T-helper 9 cell (primary cell): ENCODE data around the gene HSPA2.
"Not testable (repeated sequence)": the region's sequence is repeated elsewhere in the genome, so short reads cannot be mapped to it uniquely, and the experiment has no call there.

Experiments used
- DNase-seq: peaks from one replicate; pipeline ENCODE4 v3.0.0-alpha.2; 2020

The HSPA2 gene

DNA sequence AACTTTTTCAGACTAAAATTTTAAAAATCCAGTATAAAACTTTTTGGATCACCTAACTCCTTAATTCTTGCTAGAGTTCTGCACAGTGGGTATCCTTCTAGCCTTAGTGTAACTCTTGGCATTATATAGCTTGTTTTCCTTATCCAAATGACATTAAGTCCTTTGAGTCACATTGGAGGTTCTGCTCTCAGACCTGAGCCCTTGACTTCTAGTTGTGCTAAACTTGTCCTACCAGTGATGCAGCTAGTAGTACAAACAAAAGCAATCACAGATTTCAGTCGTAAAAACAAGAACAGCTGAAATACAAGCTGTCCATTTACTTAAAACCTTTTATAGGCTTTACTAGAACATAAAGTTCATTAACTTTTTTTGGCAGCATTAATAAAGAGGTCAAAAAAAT is 25.5 kb upstream of the HSPA2 start:
- no peak for DNase-seq

DNA sequence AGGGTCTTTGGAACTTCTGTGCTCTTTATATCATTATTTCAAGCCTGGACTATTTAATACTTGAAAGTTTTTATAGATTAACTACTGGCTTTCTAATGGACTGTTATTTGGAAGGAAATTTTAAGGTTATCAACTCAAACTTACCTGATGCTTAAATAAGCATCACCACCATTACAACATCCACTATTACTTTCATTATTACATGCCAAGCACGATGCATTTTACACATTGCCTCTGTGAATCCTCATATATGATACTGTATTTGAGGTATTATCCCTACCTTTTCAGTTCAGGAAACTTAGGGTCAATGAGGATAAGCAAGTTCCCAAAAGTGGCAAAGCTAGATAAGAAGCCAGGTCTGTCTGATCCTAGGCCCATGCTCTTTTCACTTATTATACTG is 23.6 kb upstream of the HSPA2 start:
- no peak for DNase-seq

DNA sequence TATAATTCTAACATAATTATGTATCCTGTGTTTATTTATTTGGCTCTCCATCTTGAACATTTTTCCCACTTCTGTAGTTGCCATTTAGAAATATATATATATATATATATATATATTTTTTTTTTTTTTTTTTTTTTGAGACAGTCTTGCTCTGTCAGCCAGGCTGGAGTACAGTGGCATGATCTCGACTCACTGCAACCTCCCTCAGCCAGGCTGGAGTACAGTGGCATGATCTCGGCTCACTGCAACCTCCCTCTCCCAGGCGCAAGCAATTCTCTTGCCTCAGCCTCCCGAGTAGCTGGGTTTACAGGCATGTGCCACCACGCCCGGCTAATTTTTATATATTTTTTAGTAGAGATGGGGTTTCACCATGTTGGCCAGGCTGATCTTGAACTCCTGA is 22.9 kb upstream of the HSPA2 start:
- not testable (repeated sequence) for DNase-seq

DNA sequence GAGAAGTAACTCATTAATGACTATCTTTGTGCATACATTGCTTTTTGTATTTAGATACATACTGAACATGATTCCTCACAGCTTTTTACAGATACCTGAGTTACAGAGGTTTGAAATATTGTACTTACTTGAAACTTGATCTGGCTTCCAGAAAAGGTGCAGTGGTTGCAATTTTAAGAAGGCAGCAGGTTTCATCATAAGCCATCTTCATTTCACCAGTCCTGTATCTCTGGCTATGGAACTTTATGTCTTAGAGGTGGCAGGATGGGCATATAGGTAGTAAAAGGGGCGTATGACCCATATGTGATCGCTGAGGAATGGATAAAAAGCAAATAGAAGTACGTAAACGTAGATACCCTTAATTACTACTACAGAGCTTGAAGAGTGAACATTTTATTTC is 22.3 kb upstream of the HSPA2 start:
- DNase-seq, result no peak

DNA sequence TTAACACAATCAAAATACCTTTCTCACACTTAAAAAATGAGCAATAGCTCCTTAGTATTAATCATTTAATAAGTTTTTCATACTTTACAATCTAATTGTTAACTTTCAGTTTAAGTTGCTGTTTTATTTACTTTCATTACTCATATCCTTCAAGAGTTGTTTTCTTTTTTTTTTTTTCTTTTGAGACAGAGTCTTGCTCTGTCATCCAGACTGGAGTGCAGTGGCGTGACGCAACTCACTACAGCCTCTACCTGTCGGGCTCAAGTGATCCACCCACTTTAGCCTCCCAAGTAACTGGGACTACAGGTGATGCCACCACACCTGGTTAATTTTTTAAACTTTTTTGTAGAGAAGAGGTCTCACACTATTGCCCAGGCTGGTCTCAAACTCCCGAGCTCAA is 19.8 kb upstream of the HSPA2 start:
- no peak for DNase-seq

DNA sequence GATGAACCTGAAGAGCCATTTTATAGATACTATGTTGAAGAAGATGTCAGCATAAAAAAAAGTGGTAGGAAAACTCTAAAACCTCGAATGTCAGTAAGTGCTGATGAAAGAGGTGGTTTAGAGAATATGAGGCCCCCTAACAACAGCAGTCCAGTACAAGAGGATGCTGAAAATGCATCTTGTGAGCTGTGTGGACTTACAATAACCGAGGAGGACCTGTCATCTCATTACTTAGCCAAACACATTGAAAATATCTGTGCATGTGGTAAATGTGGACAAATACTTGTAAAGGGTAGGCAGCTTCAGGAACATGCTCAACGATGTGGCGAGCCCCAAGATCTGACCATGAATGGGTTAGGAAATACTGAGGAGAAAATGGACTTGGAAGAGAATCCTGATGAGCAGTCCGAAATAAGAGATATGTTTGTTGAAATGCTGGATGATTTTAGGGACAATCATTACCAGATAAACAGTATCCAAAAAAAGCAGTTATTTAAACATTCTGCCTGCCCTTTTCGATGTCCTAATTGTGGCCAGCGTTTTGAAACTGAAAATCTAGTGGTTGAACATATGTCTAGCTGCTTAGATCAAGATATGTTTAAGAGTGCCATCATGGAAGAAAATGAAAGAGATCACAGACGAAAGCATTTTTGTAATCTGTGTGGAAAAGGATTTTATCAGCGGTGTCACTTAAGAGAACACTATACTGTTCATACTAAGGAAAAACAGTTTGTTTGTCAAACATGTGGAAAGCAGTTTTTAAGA is 17.8 kb upstream of the HSPA2 start:
- no peak for DNase-seq

DNA sequence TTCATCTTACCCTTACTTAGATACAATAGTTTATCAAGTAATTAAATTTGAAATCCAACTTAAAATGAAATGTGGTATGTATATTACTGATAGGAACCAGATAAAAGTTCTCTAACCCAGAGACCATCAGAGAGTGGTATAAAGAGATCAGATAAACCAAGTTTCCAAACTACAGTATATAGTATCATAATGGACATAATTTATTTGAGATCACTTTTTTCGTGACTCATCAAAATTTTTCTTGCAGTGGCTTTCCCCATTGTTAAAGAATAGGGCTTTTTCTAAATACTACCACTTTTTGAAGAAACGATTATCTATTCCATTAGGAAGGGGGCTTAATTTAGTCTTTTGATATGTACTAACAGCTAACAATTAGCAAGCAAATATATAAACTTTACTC is 15.2 kb upstream of the HSPA2 start:
- DNase-seq, result no peak

DNA sequence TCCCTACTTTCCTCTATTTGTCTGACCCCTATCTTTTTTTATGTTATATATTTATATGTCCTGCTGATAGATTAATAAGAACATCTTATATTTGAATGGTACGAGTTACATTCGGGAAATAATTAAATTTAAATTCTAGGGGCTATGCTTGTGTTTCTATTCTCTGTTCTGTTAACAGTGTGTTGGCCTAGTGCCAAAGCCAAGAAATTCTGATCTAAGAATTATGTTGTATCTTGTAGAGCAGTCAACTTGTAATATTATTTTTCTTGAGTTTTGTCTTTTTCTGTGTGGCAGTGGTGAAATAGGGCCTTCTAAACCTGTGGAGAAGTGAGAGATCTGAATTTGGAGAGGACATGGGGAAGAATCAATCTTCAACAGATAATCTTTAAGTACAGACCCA is 9.0 kb upstream of the HSPA2 start:
- no peak for DNase-seq

DNA sequence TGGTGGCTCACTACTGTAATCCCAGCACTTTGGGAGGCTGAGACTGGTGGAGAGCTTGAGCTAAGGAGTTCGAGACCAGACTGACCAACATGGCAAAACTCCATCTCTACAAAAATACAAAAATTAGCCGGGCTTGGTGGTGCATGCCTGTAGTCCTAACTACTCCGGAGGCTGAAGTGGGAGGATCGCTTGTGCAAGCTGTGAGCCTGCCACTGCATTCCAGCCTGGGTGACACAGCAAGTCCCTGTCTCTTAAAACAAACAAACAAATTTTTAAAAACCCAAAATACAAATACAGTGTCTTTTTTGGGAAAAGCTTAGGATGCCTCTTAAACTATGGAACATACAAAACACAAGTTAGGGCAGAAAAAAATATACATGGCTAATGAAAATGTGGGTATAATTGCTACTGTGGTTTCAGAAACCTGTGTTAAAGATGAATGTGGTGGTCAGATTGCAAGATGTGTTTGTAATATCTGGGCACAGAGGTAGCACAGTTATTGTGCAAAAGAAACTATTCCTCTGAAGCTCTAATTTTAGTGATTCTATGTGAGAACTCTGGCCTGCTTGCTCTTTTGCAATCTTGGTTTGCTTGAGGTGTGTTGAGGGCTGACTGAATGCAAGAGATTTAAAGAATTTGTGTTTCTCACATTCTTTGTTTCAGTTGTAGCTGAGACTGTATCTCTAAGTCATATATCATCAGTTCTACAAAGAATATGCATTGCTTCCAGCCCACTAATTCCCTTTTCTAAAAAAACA is 3.9 kb upstream of the HSPA2 start:
- DNase-seq, result no peak

DNA sequence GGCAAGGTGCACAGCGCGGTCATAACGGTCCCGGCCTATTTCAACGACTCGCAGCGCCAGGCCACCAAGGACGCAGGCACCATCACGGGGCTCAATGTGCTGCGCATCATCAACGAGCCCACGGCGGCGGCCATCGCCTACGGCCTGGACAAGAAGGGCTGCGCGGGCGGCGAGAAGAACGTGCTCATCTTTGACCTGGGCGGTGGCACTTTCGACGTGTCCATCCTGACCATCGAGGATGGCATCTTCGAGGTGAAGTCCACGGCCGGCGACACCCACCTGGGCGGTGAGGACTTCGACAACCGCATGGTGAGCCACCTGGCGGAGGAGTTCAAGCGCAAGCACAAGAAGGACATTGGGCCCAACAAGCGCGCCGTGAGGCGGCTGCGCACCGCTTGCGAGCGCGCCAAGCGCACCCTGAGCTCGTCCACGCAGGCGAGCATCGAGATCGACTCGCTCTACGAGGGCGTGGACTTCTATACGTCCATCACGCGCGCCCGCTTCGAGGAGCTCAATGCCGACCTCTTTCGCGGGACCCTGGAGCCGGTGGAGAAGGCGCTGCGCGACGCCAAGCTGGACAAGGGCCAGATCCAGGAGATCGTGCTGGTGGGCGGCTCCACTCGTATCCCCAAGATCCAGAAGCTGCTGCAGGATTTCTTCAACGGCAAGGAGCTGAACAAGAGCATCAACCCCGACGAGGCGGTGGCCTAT is 875 bp downstream of the HSPA2 start:
- DNase-seq, result peak; percentile 3

DNA sequence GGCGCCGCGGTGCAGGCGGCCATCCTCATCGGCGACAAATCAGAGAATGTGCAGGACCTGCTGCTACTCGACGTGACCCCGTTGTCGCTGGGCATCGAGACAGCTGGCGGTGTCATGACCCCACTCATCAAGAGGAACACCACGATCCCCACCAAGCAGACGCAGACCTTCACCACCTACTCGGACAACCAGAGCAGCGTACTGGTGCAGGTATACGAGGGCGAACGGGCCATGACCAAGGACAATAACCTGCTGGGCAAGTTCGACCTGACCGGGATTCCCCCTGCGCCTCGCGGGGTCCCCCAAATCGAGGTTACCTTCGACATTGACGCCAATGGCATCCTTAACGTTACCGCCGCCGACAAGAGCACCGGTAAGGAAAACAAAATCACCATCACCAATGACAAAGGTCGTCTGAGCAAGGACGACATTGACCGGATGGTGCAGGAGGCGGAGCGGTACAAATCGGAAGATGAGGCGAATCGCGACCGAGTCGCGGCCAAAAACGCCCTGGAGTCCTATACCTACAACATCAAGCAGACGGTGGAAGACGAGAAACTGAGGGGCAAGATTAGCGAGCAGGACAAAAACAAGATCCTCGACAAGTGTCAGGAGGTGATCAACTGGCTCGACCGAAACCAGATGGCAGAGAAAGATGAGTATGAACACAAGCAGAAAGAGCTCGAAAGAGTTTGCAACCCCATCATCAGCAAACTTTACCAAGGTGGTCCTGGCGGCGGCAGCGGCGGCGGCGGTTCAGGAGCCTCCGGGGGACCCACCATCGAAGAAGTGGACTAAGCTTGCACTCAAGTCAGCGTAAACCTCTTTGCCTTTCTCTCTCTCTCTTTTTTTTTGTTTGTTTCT is 1.7 kb downstream of the HSPA2 start:
- no peak for DNase-seq

DNA sequence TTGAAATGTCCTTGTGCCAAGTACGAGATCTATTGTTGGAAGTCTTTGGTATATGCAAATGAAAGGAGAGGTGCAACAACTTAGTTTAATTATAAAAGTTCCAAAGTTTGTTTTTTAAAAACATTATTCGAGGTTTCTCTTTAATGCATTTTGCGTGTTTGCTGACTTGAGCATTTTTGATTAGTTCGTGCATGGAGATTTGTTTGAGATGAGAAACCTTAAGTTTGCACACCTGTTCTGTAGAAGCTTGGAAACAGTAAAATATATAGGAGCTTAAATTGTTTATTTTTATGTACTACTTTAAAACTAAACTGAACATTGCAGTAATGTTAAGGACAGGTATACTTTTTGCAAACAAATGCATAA is 2.3 kb downstream of the HSPA2 start:
- DNase-seq, result no peak

DNA sequence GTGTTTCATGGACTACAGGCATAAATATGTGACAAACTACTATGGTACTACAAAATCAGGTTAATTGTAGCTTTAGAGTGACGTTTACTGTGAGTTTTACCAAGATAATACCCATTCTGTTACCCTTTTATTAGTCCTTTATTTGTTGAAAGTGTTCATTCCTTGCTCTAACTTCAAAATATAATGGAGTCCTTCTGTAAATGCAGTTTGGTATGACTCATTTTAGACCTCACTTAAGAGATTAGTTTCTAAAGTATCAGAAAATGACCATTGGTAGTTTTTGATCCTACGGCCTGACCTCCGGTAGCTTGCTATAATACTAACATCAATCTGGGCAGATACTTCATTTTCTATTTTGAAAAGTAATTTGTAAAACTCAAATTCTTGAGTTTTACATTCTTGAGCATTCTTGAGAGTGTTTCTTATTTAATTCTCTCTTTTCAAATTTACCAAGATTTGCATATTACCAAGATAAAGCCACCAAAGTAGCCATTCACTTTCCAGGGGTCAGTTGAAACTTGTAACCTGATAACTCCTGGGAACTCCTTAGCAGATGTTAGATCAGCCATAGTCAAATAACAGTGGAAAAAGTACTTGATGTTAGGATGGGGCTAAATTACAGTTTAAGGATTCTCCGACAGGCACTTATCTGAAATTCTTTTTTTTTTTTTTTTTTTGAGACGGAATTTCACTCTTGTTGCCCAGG is 4.2 kb downstream of the HSPA2 start:
- no peak for DNase-seq

DNA sequence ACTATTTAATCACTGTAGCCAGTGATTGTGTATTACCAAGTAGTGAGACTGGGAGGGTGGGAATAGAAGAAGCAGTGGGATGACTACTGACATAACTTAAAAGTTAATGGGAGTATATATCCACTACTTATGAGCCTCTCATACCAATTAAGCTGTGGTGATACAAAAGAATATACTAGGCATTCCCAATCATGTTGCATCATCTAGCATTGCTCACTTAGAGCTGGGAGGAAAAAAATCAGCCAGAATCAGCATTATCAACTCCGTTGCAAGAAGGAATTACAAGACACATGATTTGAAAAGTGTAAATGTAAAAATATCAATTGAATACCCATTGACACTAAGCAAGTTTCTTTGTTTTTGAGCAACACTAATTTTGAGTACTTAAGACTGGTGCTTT is 8.5 kb downstream of the HSPA2 start:
- DNase-seq, result no peak

DNA sequence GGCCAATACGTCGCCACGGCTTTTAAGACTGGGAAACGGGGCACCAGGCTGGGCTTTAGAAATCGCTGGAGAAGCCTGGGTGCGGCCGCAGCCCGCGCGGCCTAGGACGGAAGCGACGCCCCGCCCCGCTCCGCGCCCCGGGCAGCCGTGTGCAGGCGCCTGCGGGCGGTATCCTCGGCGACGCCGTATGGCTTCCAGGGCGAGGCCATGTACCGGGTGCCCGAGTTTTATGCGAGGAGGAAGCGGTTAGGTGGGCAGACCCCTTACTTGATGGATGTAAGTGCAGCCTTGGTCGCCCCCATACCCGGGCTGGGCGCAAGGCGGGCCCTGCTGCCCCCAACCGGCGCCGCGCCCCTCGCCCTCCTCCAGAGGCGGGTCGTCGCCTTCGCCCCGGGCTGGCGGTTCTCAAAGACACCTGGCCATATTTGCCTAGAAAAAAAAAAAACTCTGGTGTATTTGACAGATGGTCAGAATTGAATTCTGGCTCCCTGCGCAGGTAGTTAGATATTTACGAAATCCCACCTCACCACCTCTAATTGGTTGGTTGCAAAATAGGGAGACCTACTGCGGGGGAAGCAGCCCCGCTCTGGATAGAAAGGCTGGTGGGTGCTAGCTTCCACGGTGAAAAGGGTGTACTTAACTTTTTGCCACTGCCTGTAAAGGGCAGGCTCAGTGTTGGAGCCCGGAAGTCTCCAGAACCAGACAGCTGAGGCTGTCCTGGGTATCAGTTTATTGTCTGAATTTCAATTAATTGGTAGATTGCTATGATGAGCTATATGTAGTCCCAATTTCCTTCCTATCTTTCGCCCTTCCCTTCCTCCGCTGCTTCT is 9.5 kb downstream of the HSPA2 start, which contains the start of gene PPP1R36:
Gene PPP1R36 (plus strand): TSS at position 171 of the 830 bp plus-strand sequence. CDS start 37 bp downstream, at position 208.
- DNase-seq, result peak; percentile 33

DNA sequence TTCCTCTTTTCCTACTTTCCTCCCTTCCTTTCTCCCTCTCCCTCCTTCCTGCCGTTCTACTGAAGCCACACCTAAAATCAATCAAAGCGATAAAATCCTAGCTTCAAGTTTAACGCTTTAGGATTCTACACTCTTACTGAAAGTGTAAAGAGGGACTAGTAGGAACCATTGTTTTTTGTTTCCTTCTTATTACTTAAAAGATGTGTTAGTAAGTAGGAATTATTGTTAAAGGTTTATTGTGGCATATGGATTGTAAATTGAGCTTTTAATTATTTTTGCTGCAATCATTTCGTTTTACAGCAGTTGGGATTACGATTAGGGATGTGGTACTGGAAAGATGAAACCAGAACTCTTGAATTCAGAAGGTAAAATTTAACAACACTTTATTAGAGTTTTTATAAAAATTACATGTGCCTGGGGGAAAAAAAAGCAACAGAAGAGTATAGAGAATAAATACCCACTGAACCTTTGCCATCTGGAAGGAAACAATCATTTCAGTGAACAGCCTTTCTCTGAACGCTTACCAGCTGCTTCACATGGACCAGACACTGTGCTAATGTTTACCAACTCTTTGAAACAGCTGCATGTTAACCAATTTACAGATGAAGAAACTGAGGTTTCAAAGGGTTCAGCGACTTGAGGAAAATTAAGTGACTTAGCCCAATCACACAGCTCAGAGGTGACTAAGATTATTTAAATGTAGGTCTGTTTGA is 10.2 kb downstream of the HSPA2 start:
- DNase-seq, result no peak

DNA sequence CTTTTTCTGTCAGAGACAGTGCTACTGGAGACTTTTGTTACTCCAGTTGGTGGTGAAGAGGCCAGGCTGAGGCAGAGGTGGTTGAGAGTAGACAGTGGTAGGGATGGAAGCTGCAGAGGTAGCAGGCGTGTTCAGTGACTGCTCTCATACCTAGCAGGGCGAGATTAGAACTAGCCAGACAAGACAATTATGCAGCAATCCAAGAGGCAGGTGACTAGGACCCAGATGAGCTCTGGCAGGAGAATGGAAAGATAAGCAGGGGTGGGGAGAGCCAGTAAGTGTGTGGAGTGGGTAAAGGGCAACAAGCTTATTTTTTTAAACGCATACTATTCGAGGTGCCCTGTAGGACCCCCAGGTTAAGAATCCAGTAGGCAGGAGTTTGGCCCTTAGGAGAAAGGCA is 14.0 kb downstream of the HSPA2 start:
- no peak for DNase-seq

DNA sequence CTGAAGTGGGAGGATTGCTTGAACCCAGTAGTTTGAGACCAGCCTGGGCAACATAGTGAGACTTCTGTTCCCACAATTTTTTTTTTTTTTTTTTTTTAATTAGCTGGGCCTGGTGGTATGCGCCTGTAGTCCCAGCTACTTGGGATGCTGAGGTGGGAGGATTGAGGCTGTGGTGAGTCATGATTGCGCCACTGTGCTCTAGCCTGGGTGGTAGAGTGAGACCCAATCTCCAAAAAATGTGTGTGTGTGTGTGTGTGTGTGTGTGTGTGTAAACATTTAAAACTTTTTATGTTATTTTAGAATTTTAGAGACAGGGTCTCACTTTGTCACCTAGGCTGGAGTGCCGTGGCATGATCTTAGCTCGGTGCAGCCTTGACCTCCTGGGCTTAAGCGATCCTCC is 16.0 kb downstream of the HSPA2 start:
- no peak for DNase-seq

DNA sequence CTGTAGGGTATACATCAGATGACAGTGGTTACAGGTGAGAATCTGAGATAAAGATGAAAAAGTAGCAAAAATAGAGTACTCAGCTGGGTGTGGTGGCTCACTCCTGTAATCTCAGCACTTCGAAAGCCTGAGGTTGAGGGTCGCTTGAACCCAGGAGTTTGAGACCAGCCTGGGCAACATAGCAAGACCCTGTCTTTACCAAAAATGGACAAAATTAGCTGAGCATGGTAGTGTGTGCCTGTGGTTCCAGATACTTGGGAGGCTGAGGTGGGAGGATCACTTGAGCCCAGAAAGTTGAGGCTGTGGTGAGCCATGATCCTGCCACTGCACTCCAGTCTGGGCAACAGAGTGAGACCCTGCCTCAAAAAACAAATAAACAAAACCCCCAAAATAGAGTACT is 17.7 kb downstream of the HSPA2 start:
- DNase-seq, result not testable (repeated sequence)

DNA sequence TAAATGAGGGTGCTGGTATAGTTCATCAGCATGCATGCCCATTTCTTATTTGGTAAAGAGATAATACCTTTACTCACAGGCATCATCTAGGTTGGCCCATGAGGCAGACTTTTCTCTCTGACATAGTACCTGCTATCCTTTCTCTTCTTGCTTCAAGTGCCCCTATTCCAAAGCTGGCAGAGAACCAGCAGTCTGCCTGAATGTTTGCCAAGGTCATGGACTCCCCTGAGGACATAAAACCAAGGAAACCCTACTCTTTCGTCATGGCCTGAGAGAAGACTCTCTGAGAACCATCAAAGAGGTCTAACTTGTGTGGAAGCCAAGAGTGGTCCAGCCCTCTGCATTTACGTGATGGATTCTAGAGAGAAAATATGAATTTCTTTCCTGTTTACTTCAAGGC is 21.1 kb downstream of the HSPA2 start:
- DNase-seq, result no peak

DNA sequence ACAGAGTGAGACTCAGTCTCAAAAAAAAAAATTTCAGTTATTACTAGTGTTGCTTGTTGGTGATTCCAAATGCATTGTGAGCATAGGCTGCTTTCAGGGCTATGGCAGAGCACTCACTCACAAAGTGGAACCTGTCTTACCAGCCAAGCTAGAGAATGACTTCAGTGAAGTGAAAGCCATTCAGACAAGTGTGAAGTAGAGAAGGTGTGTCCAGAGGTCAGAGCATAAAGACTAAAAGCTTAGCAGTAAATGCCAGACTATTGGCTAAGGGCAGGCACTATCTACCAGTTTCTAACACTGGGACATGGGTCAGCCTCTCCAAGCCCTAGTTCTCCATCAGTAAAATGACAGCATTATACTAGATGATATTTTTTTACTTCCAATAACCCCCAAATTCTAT is 21.9 kb downstream of the HSPA2 start:
- no peak for DNase-seq
